ENCODE results near the gene UGT1A6. TPM values are rescaled to one million over a fixed set of nuclear protein-coding genes. Genes with fewer than 3 reads are reported as not detected.
A peak's percentile ranks its signal among the peaks of the same experiment; 100 is the strongest.

Gene UGT1A6
- polyA plus RNA-seq, 2 of the 4 experiments (the other 2 are of a cell fraction): 2.5 to 3.5 TPM

DNA sequence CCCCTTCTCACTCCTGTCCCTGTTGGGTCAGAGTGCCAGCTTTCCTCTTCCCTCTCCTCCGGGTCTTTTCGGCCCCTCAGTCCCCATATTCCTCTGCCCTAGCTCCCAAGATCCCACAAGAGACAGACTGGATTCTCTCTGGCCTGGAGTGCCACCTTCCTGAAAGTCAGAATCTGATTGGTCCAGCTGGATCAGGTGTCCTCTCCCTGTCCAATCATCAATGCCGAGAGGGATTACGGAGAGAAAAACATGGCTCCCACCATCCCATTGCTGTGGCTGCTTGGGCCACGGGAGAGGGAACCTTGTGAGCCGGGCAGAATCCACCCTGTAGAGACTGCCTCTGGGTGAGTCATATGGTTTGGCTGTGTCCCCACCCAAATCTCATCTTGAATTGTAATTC lies 82.7 kb downstream of the UGT1A6 start:
- POLR2A ChIA-PET: no interaction called here
- CTCF ChIA-PET: interaction anchor here (0.6 to 2.2 kb wide), 3 partner anchors 11 to 92 kb away, joined by 3 to 5 read pairs (median 5); no protein-coding TSS in a partner anchor
- no peak overlapping the region for H3K4me3 ChIP-seq
- ATAC-seq (no peak), FAIRE-seq (no peak), DNase-seq (ENCODE audit: low read depth in 1 of 2, low spot score in 1 of 2) (no peak)
- H3K27ac ChIP-seq: peak overlapping the region in 1 of 2 experiments; percentile 40; a peak in 3 of 6 replicates
- WGBS (ENCODE audit: missing lambda C conversion rate): 97% methylated on average over 6 of the region's 6 CpGs
- H3K9me3 ChIP-seq: peaks cover 28% of the 10 kb centered on the region
- no peak overlapping the region for H3K4me2 ChIP-seq
- TF ChIP-seq, protein P1, sequence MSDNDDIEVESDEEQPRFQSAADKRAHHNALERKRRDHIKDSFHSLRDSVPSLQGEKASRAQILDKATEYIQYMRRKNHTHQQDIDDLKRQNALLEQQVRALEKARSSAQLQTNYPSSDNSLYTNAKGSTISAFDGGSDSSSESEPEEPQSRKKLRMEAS (IDR thresholded peaks at IDR 0.05): no peak
- TF ChIP-seq, protein P2, sequence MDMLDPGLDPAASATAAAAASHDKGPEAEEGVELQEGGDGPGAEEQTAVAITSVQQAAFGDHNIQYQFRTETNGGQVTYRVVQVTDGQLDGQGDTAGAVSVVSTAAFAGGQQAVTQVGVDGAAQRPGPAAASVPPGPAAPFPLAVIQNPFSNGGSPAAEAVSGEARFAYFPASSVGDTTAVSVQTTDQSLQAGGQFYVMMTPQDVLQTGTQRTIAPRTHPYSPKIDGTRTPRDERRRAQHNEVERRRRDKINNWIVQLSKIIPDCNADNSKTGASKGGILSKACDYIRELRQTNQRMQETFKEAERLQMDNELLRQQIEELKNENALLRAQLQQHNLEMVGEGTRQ (IDR thresholded peaks at IDR 0.05): peak; percentile 30; the same call in 1 of the 2 replicates
- no peak for TF ChIP-seq JUNB (IDR thresholded peaks at IDR 0.05)
- H3K4me1 ChIP-seq: no peaks in the 10 kb centered on the region

DNA sequence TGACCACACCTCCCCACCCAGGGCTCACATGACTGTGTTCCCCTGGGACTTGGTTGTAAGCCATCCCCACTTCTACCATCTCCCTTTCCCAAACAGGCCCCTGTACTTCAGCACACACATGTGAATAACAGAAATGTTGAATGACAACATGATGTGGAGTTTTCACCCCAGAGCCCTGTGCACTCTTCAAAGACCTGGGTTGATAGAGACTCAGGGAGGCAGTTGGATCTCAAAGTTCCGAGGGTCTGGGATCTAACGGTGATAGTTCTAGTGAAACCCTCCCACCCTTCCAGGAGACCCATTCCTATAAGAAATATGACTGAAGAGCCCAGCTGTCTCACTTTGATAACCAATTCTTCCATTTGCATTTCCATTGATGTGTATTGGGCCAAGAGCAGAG lies 85.3 kb downstream of the UGT1A6 start, which contains the start of gene MROH2A:
Gene MROH2A (plus strand): TSS at position 301 of the 400 bp plus-strand sequence. CDS start 1,029 bp downstream, outside the sequence.
- TF ChIP-seq, protein P3, sequence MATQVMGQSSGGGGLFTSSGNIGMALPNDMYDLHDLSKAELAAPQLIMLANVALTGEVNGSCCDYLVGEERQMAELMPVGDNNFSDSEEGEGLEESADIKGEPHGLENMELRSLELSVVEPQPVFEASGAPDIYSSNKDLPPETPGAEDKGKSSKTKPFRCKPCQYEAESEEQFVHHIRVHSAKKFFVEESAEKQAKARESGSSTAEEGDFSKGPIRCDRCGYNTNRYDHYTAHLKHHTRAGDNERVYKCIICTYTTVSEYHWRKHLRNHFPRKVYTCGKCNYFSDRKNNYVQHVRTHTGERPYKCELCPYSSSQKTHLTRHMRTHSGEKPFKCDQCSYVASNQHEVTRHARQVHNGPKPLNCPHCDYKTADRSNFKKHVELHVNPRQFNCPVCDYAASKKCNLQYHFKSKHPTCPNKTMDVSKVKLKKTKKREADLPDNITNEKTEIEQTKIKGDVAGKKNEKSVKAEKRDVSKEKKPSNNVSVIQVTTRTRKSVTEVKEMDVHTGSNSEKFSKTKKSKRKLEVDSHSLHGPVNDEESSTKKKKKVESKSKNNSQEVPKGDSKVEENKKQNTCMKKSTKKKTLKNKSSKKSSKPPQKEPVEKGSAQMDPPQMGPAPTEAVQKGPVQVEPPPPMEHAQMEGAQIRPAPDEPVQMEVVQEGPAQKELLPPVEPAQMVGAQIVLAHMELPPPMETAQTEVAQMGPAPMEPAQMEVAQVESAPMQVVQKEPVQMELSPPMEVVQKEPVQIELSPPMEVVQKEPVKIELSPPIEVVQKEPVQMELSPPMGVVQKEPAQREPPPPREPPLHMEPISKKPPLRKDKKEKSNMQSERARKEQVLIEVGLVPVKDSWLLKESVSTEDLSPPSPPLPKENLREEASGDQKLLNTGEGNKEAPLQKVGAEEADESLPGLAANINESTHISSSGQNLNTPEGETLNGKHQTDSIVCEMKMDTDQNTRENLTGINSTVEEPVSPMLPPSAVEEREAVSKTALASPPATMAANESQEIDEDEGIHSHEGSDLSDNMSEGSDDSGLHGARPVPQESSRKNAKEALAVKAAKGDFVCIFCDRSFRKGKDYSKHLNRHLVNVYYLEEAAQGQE (IDR thresholded peaks at IDR 0.05): no peak
- no peak for TF ChIP-seq PHF8 (IDR thresholded peaks at IDR 0.05; ENCODE audit: borderline replicate concordance, low read depth)
- TF ChIP-seq CBX2 (IDR thresholded peaks at IDR 0.05; ENCODE audit: borderline replicate concordance, low read depth): no peak
- TF ChIP-seq, protein P4, sequence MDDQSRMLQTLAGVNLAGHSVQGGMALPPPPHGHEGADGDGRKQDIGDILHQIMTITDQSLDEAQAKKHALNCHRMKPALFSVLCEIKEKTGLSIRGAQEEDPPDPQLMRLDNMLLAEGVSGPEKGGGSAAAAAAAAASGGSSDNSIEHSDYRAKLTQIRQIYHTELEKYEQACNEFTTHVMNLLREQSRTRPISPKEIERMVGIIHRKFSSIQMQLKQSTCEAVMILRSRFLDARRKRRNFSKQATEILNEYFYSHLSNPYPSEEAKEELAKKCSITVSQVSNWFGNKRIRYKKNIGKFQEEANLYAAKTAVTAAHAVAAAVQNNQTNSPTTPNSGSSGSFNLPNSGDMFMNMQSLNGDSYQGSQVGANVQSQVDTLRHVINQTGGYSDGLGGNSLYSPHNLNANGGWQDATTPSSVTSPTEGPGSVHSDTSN (IDR thresholded peaks at IDR 0.05): no peak
- TF ChIP-seq CHD4 (IDR thresholded peaks at IDR 0.05; ENCODE audit: borderline replicate concordance): no peak
- TF ChIP-seq RCOR1 (IDR thresholded peaks at IDR 0.05; ENCODE audit: low read depth, low read length): no peak
- TF ChIP-seq ZC3H11A (IDR thresholded peaks at IDR 0.05): no peak
- TF ChIP-seq ZSCAN20 (CRISPR knock-in tag; IDR thresholded peaks at IDR 0.05): no peak
- TF ChIP-seq FOSB (CRISPR knock-in tag; IDR thresholded peaks at IDR 0.05): no peak
- TF ChIP-seq EP300 (IDR thresholded peaks at IDR 0.05): no peak
- no peak for TF ChIP-seq NPAS2 (CRISPR knock-in tag; IDR thresholded peaks at IDR 0.05; ENCODE audit: borderline replicate concordance)
- TF ChIP-seq MAFK (IDR thresholded peaks at IDR 0.05; ENCODE audit: partially characterized antibody): no peak
- no peak for TF ChIP-seq RARB (CRISPR knock-in tag; IDR thresholded peaks at IDR 0.05)
- no peak for TF ChIP-seq TP53 (CRISPR knock-in tag; IDR thresholded peaks at IDR 0.05)
- H3K4me1 ChIP-seq: no peaks in the 10 kb centered on the region
- H3K4me2 ChIP-seq: no peak within 1 kb of the TSS
- H3K27ac ChIP-seq: peak within 1 kb of the TSS in 1 of 2 experiments; percentile 51; a peak in 2 of 6 replicates
- POLR2A ChIA-PET: no interaction called here
- ATAC-seq (no peak), DNase-seq (ENCODE audit: low read depth in 1 of 2, low spot score in 1 of 2) (no peak), FAIRE-seq (no peak)
- peaks cover 28% of the 10 kb centered on the region for H3K9me3 ChIP-seq
- H3K4me3 ChIP-seq: no peak within 1 kb of the TSS
- whole genome bisulfite sequencing (ENCODE audit: missing lambda C conversion rate): 89% methylated on average over 2 of the region's 2 CpGs
- CTCF ChIA-PET: no interaction called here

DNA sequence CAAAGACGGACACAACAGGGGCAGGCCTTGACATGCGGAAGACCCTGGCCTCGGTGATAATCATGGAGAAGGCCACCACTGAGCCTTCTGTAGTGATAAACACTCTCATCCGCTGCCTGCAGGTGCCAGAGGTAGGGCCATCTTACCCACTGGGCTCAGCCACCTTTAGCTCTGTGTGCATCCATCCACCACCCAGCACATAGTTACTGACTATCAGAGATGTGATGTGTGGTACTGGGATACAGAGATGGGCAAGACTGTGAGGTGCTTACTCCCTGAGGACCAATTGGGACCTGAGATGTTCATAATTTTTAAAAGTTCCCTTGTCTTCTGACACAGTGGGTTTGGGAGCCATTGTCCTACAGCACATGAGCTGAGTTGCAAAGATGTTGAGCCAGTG lies 87.0 kb downstream of the UGT1A6 start:
- no peak overlapping the region for H3K4me2 ChIP-seq
- CTCF ChIA-PET: interaction anchor here (0.5 to 1.2 kb wide), 3 partner anchors 10 to 26 kb away, joined by 3 read pairs; no protein-coding TSS in a partner anchor
- H3K4me1 ChIP-seq: no peaks in the 10 kb centered on the region
- H3K27ac ChIP-seq: no peak overlapping the region
- DNase-seq (ENCODE audit: low read depth in 1 of 2, low spot score in 1 of 2): no peak
- no peak for ATAC-seq
- H3K9me3 ChIP-seq: peaks cover 28% of the 10 kb centered on the region
- POLR2A ChIA-PET: no interaction called here
- FAIRE-seq: no peak
- H3K4me3 ChIP-seq: no peak overlapping the region
- TF ChIP-seq KDM5A (IDR thresholded peaks at IDR 0.05): no peak
- TF ChIP-seq HOXA7 (CRISPR knock-in tag; IDR thresholded peaks at IDR 0.05): no peak
- no peak for TF ChIP-seq TP53 (CRISPR knock-in tag; IDR thresholded peaks at IDR 0.05)
- TF ChIP-seq CEBPB (IDR thresholded peaks at IDR 0.05): no peak
- TF ChIP-seq, protein P4 (IDR thresholded peaks at IDR 0.05): no peak
- WGBS (ENCODE audit: missing lambda C conversion rate): 86% methylated on average over 3 of the region's 4 CpGs

Data from A549 (cell line).